Head of caudate nucleus (tissue), 42 donors: ENCODE data around the gene ZNF273.
"Not testable (repeated sequence)": the region's sequence is repeated elsewhere in the genome, so short reads cannot be mapped to it uniquely, and the experiment has no call there.

Experiments used
- DNase-seq, 42 donors: peaks; one replicate each; pipeline versions ENCODE4 v3.0.0 to v3.0.0-alpha.2; 2020 to 2021; ENCODE audit warnings: mixed read lengths in 7 of 42
- intact Hi-C: fragments of 100-400 bp; cut with DNase I; formaldehyde crosslinking; loops from one replicate; pipeline ENCODE4 v1.15.0; 2022

The ZNF273 gene

DNA sequence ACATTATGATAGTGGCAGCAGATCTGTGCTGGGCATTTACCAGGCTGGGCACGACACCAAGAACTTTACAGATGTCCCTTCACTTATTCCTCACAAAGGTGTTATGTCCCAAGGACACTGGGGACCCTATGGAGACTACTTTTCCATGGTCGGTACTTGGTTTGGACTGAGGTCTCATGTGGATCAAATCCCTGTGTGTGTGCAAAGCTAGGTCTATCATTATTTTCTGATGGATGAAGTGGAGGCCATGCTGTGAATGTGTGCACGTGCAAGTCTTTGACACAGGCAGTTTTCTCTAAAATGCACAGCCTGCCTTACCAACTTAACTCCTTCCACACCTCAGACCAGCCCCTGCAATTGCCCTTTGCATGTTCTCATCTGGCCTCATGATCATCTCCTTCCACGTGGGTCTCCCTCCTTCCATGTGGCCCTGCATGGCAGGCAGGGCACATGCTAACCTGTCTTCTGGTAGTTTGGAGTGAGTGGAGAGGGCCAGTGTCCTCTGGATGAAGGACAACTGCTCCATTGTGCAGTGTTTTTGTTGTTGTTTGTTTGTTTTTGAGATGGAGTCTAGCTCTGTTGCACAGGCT lies 16.0 kb upstream of the ZNF273 start:
- DNase-seq: peak in 6 of 42 donors; percentile 1 to 14 (median 10)
- intact Hi-C loops: no loop called here

DNA sequence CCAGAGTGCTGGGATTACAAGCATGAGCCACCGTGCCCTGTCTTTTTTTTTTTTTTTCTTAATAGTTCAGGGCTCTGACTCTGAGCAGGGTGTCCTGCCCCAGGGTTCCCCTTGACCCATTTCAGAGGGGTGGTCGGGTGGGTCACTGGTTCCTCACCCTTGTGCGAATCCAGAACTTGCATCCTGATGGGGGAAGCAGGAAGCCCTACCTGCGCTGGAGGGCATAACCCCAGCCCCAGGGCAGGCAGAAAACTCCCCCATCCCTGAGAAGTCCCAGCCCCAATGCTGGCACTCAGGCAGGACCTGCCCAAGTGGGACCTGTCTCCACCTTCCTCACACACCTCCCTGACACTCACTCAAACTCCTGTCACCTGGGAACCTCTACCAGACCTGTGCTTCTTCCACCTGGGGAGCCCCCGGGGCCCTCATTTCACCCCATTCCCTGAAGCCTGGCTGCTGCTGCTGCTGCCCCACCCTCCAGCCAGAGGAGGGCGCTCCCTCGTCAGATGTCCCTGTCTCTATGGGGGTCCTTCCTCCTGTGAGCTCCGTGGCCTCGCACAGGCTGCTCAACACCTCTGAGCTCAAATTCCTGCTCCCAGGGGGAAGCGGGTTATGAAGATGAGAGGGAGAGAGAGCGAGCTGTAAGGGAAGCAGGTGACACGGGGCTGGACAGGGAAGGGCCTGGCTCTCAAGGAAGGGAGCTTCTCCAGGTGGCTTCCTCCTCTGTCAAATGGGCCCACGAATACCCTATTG lies 15.1 kb upstream of the ZNF273 start:
- intact Hi-C loops: no loop called here
- DNase-seq: peak in 32 of 42 donors; percentile 18 to 83 (median 66)

DNA sequence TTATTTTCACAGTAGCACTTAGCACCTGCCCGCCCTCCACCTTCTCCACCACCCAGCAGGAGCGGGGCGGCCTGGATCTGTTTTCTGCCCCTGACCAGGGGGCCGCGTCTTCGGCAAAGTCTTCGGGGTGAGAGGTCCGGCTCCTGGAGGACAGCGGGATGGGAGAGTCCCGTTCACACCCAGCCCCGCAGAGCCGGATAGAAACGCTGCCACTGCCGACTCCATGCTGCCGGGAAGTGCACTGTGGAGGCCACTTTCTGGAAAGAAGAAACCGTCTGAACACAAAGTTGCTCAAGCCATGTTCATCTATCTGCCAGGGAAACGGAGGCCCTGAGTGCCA lies 14.5 kb upstream of the ZNF273 start:
- intact Hi-C loops: no loop called here
- peak in 7 of 42 donors; percentile 5 to 47 (median 17) for DNase-seq

DNA sequence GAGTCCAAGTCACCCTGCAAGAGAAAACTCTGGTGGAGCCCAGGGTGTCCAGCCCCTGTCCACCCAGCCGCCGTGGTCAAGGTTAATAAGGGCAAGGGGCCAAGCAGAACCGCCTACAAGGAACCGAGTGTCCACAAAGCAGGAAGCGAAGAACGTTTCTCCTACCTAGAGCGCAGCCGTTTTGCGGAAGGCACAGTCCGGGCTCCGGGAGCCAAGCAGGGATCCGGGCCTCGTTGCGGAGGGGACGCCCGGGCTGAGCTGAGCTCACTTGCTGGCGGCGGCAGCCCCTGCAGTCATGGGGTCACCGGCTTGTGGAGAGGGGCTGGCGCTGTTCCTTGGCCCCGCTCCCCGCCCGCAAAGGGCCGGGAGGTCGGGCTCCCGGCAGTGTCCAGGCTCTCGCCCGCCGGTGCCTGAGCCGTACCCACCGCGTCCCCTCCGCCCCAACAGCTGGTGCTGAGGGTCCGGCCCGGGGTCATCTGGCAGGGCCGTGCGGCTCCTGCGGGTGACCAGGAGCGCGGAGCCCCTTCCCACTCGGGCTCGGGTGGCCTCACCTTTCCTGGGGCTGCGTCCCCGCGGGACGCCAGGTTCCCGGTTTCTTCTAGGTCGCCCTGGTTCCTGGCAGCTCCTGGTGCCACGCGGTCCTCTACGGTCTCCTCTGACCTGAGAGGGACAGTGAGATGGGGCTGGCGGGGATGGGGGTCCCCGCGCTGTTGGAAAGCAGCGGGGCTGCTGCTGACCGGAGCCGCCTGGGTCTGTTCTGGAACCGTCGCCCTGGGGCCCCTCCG lies 14.0 kb upstream of the ZNF273 start:
- DNase-seq: peak in 14 of 42 donors; percentile 23 to 55 (median 28)
- intact Hi-C loops: no loop called here

DNA sequence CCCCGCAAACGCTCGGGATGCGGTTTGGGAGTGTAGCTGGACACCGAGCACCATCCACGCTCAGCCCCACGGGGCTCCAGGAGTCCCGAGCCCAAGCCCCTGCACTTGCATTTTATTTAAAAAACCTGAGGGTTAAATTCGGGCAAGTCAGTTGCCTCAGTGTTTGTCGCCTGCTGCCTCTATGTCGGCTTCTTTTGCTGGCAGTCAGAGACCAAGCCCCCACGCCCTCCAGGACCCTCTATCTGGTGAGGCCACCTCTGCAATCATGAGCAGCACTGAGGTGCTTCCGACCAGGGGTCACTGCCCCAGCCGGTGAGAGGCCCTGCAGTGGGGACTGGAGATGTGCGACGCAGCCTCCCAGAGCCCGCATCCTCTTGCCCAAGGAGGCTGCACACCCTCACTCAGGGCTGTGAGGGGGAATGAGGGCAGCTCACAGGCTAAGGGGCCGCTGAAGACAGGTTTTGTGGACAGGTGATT lies 13.3 kb upstream of the ZNF273 start:
- intact Hi-C loops: no loop called here
- DNase-seq: peak in 7 of 42 donors; percentile 6 to 39 (median 15)

DNA sequence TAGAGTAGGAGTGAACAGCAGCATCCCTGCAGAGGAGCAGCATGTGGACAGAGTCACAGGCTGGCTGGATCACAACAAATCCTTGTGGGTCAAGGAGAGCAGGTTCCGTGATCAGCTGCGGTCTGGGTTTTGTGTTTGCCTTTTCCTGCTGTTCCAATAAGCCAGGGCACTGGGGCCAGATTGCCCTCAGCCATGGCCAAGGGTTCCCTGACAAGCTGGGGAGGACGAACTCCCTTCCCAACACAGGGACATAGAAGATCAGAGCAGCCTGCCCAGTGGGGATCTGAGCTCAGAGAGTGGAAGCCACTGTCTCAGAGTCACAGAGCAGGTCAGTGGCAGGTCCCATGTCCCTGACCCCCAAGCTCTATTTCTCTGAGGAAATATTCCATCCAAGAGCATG lies 12.8 kb upstream of the ZNF273 start:
- peak in 8 of 42 donors; percentile 3 to 41 (median 12) for DNase-seq
- intact Hi-C loops: not testable (repeated sequence)

DNA sequence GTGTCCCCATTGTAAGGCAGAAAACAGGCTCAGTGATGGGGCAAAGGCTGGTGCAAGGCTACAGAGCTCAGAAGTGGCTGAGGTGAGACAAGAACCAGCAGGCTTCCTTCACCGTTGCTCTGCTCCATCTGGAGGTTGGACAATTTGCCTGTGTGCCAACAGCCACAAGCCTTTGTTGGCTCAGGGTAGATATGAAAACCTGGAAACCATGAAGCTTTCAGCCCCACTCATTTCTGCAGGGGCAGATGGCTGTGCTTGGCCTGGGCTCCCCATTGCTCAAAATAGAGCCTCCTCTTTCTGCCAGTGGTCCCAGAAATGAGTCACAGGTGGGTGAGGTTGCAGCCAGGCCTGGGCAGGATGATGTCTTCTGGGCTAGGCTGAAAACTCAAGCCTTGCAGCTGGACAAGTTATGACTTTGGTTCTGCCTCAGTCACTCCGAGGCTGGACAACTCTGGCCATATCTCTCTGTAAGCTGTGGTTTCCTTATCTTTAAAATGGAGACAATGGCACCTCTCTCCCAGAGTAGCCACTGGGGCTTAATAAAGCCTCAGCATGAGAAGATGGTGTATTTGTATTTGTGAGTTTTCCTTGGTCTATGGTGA lies 12.2 kb upstream of the ZNF273 start:
- peak in 6 of 42 donors; percentile 5 to 41 (median 17) for DNase-seq
- intact Hi-C loops: no loop called here

DNA sequence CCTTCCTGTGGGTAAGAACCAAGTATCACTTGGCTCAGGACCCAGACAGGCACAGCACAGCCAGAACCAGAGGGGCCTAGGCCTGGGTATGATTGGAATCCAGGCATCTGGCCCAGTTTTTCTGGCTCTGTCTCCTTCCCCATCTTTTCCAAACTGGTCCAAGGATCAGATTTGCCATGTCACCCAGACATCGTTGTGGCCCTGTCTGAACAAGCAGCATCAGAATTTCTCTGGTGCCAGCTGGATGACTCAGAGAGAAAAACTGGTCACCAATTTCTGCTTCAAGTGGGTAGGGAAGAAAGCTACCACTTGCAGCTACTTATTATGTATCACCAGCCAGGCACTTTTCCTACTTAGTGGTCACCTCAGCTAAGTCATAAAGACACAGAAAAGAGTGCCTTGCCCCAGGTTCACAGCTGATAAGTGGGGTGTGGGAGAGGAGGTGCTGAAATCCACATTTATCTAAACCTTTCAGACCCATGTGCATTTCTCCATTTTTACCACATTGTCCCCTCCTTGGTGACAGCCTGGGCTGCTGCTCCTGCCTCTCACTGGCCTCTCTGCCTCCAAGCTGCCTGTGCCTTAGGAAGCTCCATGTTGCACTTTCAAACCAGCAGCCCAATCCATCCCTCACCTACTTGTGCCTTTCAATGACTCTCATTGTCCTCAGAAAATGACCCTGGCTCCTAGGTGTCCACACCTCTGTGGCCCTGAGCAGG lies 11.6 kb upstream of the ZNF273 start:
- DNase-seq: peak in 7 of 42 donors; percentile 8 to 55 (median 26)
- intact Hi-C loops: not testable (repeated sequence)

DNA sequence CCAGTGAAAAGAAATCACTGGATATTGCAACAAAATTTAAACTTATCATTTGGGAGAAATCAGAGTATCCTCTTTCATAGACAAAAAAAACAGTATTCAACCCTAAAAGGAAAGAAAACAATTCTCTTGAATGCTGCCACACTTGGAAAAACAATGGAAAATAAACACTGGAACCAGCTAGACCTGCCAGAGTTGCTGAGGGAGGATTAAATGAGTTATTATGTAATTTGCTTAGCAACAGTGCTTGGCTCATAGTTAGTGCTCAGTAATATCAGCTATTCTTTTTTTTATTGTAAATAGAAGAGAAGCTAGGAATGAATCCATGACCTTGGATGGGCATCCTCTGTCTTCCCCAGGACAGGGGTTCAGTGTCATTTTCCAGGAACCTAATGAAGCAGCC lies 11.0 kb upstream of the ZNF273 start:
- DNase-seq: peak in 2 of 42 donors; percentile 5 to 32
- intact Hi-C loops: no loop called here

DNA sequence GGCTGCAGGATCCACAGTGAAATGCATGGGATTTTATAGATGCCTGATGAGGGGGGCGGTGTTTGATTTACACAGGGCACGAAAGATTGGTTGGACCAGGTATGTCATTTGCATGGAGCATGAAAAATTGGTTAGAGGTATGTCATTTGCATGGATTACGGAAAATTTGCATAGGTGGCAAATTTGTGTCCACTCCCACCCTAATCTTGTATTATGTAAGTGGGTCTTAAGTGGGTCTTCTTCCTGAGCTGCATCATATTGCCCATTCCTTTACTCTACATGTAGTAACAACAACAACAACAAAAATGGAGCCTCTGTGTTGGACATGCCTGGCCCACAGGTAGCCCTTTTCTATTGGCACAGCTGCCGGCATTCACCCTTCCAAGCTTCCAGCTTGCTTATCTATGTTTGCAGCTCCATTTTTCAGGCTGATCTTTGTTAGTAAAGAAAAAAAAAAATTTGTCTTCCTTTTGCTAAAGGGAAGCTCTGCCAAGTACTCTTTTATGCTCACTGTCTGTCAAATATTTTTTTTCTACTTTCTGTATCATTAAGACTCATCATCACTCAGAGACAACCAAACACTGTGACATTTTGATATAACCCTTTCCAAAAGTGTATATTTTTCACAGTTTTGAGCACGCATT lies 10.3 kb upstream of the ZNF273 start:
- DNase-seq: peak in 8 of 42 donors; percentile 6 to 32 (median 18)
- intact Hi-C loops: no loop called here

DNA sequence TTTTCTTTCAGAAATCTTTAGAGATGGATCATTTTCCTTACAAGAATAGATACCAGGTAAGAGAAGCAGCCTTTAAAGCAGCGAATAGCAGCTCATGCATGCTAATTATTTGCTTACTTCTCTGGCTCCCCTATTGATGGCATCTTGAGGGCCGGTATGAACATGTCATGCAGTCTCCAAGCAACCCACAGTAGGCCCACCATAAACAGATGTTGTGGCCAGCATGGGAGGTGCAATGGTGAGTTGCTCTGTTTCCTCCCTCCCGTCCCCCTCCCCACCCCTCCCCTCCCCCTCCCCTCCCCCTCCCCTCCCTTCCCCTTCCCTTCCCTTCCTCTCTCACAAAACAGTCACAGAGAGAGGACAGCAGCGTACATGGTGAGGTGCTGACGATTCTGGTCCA lies 9.7 kb upstream of the ZNF273 start:
- intact Hi-C loops: no loop called here
- peak in 3 of 42 donors; percentile 2 to 21 (median 4) for DNase-seq

DNA sequence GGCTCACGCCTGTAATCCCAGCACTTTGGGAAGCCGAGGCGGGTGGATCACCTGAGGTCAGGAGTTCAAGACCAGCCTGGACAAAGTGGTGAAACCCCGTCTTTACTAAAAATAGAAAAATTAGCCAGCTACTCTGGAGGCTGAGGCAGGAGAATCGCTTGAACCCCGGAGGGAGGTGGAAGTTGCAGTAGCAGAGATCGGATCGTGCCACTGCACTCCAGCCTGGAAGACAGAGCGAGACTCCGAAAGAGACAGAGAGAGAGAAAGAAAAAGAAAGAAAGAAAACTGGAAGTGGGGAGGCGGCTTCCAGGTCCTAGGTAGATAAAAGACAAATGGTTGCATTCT lies 640 bp upstream of the ZNF273 start:
- DNase-seq, intact Hi-C loops: not testable (repeated sequence)

DNA sequence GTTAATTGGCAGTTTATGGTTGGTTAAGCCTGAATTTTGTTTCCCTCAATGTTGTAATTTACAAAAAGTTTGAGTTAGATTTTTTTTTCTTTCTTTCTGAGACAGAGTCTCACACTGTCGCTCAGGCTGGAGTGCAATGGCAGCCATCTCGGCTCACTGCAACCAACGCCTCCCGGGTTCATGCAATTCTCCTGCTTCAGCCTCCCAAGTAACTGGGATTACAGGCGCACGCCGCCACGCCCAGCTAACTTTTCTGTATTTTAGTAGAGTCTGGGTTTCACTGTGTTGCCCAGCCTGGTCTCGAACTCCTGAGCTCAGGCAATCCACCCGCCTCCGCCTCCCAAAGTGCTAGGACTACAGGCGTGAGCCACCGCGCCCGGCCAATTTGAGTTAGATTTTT lies 935 bp downstream of the ZNF273 start:
- no peak for DNase-seq
- intact Hi-C loops: no loop called here

DNA sequence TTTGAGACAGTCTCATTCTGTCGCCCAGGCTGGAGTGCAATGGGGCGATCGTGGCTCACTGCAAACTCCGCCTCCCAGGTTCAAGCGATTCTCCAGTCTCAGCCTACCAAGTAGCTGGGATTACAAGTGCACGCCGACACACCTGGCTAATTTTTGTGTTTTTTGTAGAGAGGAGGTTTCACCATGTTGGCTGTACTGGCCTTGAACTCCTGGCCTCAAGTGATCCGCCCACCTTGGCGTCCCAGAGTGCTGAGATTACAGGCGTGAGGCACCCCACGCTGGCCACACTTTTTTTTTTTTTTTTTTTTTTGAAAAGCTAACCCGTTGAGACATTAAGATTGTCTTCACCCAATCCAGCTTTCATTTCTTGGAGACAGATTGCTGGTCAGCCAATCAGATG lies 2.1 kb downstream of the ZNF273 start:
- intact Hi-C loops: no loop called here
- DNase-seq: no peak

DNA sequence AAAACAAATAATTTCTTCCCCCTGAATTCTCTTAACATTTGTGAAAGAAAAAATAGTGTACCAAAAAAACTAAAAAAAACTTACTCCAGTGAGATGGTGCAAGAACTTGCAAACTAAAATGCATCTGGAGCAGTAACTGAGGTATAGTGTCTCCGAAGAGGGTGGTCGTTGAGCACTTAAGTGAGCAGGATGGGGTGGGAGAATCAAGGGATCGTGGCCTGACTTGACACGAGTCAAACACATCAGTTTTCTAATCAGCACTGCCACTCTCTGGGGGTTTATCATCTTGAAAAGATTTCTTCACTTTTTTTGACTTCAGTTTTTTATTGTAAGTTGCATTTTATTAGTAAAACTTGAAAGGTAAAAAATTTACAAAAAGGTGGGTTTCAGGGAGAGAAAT lies 2.5 kb downstream of the ZNF273 start:
- intact Hi-C loops: no loop called here
- DNase-seq: no peak

DNA sequence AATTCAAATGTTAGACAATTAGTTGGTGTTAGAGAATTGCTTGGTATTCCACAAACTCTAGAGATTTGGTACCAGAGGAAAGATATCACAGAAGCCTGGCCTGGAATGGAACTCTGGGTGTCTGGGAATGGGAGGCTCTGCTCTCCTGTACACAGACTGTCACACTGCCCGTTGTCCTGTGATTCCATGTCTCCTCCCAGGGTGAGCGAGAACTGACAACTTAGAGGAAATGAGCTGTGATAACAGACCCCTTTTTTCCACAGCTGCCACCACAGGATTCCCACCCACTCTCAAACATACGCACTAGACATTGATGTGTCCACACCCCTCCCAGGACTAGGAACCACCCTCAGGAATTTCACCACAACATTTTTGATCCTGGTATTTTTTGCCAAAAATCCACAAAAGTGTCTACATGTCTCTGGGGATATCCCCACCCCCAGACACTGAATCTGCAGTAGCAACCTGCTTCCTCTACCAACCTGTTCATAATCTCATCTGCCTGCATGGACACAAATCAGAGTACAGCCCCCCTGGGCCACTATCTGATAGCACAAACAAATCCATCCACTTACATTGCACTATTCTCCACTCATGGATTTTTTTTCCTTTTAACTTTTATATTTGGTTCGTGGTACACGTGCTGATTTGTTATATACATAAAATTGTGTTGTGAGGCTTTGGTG lies 4.7 kb downstream of the ZNF273 start:
- no peak for DNase-seq
- intact Hi-C loops: no loop called here

DNA sequence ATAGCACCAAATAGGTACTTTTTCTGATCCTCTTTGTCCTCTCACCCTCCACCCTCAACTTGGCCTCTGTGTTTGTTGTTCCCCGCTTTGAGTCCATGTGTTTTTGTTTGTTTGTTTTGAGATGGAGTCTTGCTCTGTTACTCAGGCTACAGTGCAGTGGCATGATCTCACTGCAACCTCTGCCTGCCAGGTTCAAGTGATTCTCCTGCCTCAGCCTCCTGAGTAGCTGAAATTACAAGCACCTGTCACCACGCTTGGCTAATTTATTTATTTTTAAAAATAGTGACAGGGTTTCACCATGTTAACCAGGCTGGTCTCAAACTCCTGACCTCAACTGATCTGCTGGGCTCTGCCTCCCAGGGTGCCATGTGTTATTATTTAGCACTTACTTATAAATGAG lies 5.3 kb downstream of the ZNF273 start:
- no peak for DNase-seq
- intact Hi-C loops: no loop called here

DNA sequence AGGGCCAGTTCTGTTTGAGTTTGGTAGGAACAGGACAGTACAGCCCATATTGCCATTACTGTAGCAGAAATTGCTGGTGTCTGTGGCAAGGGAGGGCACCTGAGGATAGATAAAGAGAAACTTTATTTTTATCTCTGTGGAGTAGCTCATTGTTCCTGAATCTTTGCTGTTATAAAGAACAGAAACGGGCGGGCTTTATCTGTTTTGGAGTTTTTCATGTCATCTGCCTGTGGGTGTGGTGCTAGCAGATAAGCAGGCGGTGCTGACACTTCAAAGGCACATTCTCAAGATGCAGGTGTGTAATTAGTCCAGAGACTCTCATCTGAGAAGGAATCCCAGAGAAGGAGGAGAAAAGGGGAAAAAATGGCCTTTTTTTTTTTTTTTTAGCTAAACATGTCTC lies 11.5 kb downstream of the ZNF273 start:
- no peak for DNase-seq
- intact Hi-C loops: no loop called here
